NCI-H1092 (cell line): Measurements from ENCODE around the gene LYVE1.

Experiments used
- DNase-seq: peaks from one replicate; lab custom pipeline; 2025; lab: John Stamatoyannopoulos, UW

LYVE1 gene

GRCh38 chr11:10556590-10556989 is 11.9 kb downstream of the LYVE1 start:
- no peak for DNase-seq

GRCh38 chr11:10551845-10552352 is 16.6 kb downstream of the LYVE1 start:
- no peak for DNase-seq

- no peak for DNase-seq
Observed at GRCh38 chr11:10551290-10551592, 17.2 kb downstream of the LYVE1 start.

GRCh38 chr11:10550503-10551289 is 17.8 kb downstream of the LYVE1 start:
- no peak for DNase-seq

- no peak for DNase-seq
Observed at GRCh38 chr11:10544491-10545465, 23.7 kb downstream of the LYVE1 start.

GRCh38 chr11:10543782-10544181 is 24.7 kb downstream of the LYVE1 start:
- no peak for DNase-seq

- DNase-seq, result no peak
Observed at GRCh38 chr11:10542776-10543175, 25.7 kb downstream of the LYVE1 start.

GRCh38 chr11:10541561-10541930 is 26.9 kb downstream of the LYVE1 start:
- no peak for DNase-seq

GRCh38 chr11:10540915-10541560 is 27.4 kb downstream of the LYVE1 start, which contains the start of gene RNF141:
TSS of gene RNF141 (minus strand) at chr11:10541187. CDS start at chr11:10534158, 7,029 bp downstream.
- peak; percentile 96 for DNase-seq

- DNase-seq, result no peak
Observed at GRCh38 chr11:10540546-10540914, 27.9 kb downstream of the LYVE1 start.

GRCh38 chr11:10539339-10539738 is 29.1 kb downstream of the LYVE1 start:
- DNase-seq, result no peak

GRCh38 chr11:10538924-10539323 is 29.5 kb downstream of the LYVE1 start:
- no peak for DNase-seq

- DNase-seq, result no peak
Observed at GRCh38 chr11:10537600-10537999, 30.9 kb downstream of the LYVE1 start.

- no peak for DNase-seq
Observed at GRCh38 chr11:10534316-10534715, 34.1 kb downstream of the LYVE1 start.

- no peak for DNase-seq
Observed at GRCh38 chr11:10533323-10533722, 35.1 kb downstream of the LYVE1 start.

GRCh38 chr11:10532526-10532925 is 35.9 kb downstream of the LYVE1 start:
- DNase-seq, result no peak

- no peak for DNase-seq
Observed at GRCh38 chr11:10529279-10529678, 39.2 kb downstream of the LYVE1 start.

GRCh38 chr11:10528121-10528520 is 40.3 kb downstream of the LYVE1 start:
- no peak for DNase-seq

GRCh38 chr11:10526974-10527918 is 41.2 kb downstream of the LYVE1 start:
- DNase-seq, result no peak

- no peak for DNase-seq
Observed at GRCh38 chr11:10524471-10524870, 44.0 kb downstream of the LYVE1 start.

GRCh38 chr11:10522921-10523320 is 45.5 kb downstream of the LYVE1 start:
- no peak for DNase-seq
